SK-N-SH (cell line): ENCODE data around the gene RIN3.

Experiments used
- EZH2phosphoT487 ChIP-seq: fragments of 200-600 bp; sonication (generic); IDR thresholded peaks from 2 replicates; pipeline ENCODE4 v1.6.1; 2017; ENCODE audit warnings: low read depth, mixed run types, mild to moderate bottlenecking, antibody characterized with exemption, moderate library complexity, borderline replicate concordance
- FOXJ3 ChIP-seq: sonication (generic); formaldehyde crosslinking; IDR thresholded peaks from 2 replicates; pipeline ENCODE4 v1.5.1; 2020; ENCODE audit warnings: mild to moderate bottlenecking, missing genetic modification reagents
- FOXM1 ChIP-seq: IDR thresholded peaks from 2 replicates; pipeline ENCODE4 v1.4.0; 2012; ENCODE audit warnings: low read depth, mild to moderate bottlenecking
- JUND ChIP-seq: IDR thresholded peaks from 2 replicates; pipeline ENCODE4 v1.4.0; 2012
- MXI1 ChIP-seq: IDR thresholded peaks from 2 replicates; pipeline ENCODE4 v1.6.1; 2012; ENCODE audit warnings: mild to moderate bottlenecking, low read depth, low read length, improper control_type of control experiment
- POLR2AphosphoS5 ChIP-seq: IDR thresholded peaks from 2 replicates; pipeline ENCODE4 v1.6.1; 2012; ENCODE audit warnings: low read depth, low read length
- TF ChIP-seq, protein P1 (sequence below): IDR thresholded peaks from 2 replicates; pipeline ENCODE4 v1.4.0; 2012; ENCODE audit warnings: low read depth
- TF ChIP-seq, protein P2 (sequence below): fragments of 200-600 bp; sonication (generic); IDR thresholded peaks from 2 replicates; pipeline ENCODE4 v1.6.1; 2017; ENCODE audit warnings: antibody characterized with exemption, mild to moderate bottlenecking, moderate library complexity

DNA sequence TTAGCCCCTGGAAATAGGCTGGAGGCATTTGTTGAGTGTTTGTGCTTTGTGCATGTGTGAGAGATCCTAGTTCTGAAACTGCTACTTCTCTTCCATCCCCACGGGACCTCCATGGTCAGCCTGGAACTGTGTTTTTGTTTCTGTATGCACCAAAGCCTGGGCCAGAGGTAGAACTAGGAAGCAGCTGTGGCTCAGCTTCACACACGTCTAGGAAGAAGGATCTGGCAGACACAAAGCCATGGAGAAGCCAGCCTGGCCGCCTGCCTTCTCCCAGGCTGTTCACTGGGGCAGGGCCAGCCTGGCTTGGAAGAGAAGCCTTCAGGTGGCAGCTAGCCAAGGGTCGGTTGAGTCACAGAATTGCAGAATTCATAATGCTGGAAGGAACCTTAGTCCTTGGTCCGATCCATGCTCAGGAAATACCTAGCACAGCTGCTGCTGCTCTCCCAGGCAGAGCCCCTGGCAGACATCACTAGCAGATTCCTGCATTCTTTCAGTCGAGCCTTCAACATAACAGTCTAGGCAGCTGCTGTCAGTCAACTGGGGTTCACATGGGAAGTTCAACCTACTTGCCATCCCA, 27.0 kb downstream of the RIN3 start:
- TF ChIP-seq, protein P1, sequence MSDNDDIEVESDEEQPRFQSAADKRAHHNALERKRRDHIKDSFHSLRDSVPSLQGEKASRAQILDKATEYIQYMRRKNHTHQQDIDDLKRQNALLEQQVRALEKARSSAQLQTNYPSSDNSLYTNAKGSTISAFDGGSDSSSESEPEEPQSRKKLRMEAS = peak; percentile 79; the same call in 1 of the 2 replicates
- TF ChIP-seq POLR2AphosphoS5 = peak; percentile 60; the same call in 1 of the 2 replicates
- TF ChIP-seq, protein P2, sequence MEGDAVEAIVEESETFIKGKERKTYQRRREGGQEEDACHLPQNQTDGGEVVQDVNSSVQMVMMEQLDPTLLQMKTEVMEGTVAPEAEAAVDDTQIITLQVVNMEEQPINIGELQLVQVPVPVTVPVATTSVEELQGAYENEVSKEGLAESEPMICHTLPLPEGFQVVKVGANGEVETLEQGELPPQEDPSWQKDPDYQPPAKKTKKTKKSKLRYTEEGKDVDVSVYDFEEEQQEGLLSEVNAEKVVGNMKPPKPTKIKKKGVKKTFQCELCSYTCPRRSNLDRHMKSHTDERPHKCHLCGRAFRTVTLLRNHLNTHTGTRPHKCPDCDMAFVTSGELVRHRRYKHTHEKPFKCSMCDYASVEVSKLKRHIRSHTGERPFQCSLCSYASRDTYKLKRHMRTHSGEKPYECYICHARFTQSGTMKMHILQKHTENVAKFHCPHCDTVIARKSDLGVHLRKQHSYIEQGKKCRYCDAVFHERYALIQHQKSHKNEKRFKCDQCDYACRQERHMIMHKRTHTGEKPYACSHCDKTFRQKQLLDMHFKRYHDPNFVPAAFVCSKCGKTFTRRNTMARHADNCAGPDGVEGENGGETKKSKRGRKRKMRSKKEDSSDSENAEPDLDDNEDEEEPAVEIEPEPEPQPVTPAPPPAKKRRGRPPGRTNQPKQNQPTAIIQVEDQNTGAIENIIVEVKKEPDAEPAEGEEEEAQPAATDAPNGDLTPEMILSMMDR = no peak
- no peak for TF ChIP-seq FOXJ3 (CRISPR knock-in tag)
- TF ChIP-seq FOXM1 = peak; percentile 25; the same call in 1 of the 2 replicates
- TF ChIP-seq JUND = peak; percentile 72
- TF ChIP-seq MXI1 = 0 out of 2 replicates have a peak, but pooled peaks have one; percentile 21
- TF ChIP-seq EZH2phosphoT487 = no peak
